ENCODE data around the gene GRIP2.

Gene GRIP2

DNA sequence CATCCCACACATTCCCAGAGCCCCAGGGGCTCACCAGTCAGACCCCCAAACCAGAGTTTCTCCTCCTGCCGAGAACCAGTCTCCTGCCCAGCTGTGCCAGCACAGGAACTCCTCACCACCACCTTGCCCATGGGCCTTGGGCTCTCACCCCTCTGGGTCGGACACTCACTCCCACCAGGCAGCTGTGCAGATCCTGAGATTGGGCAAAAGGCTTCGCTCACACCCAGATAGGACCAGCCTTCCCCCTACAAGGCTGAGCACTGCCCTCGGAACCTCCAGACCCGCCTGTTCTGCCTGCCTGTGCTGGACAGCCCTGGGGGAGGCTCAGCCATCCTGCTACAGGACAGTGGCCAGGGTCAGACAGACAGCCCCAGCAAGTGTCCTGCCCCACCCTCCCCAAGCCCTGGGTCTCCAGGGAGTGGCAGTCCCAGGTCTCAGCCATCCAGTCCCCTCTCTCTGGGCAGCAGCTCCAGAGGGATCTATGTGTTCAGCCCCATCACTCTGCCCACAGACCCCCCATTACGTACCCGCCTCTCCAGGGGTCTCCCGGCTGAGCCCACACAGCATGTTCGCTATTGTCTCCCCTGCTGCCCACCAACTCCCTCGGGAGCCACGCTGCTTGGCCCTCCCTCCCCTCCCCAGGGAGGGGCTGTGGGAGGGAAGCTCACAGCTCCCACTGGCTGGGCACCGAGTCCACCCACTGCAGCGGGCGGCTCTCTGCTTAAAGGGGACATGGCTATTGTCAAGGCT is at the start of gene GRIP2:
GRIP2 (minus strand) TSS at position 601 of the 750 bp plus-strand sequence; CDS start at position 567, 34 bp downstream.
- no peak for DNase-seq

DNA sequence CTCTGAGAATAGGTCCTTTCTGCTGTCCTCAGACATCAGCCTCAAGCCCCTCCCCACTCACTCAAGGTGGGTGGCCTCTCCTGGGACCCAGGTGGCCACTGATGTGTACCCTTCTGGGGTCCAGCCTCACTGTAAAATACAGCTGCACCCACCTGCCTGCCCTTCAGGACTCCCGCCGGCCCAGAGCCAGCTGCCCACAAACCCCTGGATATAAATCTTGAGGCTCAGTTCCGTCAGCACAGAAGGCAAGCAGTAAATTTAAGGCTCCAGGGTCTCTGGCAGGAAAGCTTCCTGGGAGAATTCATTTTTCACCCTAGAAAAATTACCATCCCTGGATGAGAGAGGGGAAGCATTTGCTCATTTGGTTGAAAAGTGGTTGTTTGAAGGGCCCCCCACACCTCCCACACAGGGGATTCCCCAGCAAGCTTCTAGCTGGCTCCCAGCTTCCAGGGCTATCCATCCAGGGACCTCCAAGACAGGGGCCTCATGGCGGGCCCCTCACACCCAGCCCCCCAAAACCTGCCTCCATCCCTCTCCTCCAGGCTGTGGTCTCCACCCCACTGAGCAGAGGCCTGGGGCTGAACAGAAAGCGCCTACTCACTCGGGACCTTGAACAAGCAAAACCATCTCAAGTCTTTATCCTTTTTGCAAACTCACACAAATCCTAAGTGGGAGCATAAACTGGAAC is 48.4 kb upstream of the GRIP2 start:
- DNase-seq = no peak

DNA sequence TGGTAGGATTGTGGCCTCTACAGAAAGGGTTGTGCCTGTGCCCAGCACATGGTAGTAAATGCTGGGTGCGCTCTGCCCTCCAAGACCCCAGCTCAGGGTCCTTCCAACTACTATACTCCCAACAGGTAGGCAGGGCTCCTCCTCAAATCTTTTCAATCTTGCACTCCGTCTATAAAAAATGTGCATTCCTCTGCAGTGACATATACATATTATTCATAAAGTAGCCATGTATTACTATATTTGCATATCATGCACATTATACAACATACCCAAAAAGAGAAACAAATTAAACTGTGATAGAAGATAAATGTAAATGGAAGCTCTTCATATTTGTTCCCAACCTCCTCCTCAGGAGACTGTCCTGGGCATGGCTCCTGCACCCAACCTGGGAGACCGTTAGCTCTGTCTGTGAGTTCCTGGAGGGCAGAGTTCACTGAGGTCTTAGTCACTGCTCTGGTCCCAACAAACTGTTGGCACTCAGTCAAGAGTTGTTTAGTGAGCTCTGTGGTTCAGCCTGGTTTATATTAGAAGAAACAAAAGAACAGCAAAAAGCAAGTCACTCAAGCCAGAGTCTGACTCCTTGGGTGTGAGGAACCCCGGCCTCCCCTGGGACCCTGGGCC is 47.7 kb upstream of the GRIP2 start:
- no peak for DNase-seq

DNA sequence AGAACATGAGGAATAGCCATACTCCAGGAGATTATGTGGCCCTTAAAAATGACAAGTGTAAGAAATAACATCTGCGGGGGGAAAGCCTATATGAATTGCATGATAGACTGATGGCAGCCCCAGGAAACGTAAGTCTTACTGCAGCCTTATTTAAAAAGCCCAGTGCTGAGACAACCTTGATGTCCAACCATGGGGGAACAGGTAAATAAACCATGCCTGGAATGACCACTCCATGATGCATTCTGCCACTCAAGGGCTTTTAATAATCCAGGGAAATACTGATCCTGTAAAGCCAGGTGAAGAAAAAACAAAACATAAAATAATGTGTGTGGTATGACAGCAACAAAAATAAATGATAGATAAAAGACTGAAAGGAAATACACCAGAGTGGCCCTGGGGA is 46.5 kb upstream of the GRIP2 start:
- DNase-seq = no peak

DNA sequence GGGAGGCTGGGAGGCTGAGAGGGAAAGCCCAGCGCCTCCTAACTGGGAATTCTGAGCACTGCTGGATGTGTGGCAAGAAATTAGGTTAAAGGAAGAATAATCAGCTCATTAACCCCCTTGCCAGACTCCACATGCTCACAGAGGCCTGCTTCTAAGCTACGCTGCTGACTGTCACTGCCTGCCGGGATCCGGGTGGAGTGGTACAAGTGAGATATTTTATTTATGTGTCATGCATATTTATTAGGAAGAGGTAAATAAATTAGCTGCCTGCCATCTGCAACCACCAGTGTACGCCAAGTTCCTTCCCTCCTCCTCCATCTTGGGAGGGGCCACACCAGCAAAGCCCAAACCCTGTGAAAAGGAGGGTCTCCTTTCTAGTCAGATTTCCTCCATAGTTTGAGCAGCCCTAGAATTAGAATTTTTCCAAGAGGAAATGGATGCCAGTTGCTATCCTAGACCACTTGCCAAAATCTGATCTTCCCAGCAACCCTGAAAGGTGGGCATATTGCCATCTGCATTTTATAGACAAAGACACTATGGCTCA is 43.5 kb upstream of the GRIP2 start:
- DNase-seq = no peak

DNA sequence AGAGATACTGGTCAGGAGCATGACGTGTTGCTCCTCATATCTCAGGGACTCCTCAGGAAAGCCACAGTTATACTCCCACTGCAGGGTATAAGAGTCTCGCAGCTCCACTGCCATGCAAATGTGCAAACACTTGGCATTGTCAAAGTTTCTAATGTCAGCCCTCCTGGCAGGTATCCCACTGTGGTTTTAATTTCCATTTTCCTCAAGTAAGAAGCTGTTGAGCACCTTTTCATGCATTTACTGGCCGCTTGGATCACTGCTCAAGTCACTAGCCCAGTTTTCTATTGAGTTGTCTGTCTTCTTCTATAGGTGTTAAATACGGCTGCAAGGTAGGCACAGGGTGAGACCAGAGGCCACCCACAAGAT is 41.9 kb upstream of the GRIP2 start:
- no peak for DNase-seq

DNA sequence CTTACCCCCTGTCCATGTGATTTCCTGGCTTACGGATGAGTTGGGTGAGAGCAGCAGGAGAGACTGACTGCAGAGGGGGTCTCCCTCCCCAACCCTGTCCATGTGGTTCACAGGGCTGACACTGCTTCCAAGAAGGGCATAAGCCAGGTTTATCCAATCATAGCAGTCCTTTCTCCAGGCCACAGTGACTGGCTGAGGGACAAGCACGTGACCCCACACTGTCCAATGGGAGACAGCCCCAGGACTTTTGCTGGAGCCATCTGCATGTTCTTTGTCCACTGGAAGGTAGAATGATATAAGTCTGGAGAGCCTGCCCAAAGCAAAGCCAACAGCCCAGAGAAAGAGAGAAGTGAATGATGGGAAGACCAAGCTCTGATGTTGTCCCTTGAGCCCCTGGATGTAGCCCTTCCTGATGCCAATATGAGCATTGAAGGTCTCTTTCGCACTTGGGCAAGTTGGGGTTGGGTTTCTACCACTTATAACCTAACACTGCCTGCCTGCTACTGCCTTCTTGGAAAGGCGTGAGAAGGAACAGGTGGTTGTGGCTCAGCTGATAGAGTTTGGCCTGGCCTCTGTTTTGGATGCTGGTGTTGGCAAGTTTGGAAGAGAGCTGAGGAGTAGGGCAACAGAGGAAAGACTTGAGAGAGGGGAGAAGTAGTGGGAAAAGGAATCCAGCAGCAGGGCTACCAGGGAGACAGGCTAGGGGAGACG is 41.3 kb upstream of the GRIP2 start:
- DNase-seq = no peak

DNA sequence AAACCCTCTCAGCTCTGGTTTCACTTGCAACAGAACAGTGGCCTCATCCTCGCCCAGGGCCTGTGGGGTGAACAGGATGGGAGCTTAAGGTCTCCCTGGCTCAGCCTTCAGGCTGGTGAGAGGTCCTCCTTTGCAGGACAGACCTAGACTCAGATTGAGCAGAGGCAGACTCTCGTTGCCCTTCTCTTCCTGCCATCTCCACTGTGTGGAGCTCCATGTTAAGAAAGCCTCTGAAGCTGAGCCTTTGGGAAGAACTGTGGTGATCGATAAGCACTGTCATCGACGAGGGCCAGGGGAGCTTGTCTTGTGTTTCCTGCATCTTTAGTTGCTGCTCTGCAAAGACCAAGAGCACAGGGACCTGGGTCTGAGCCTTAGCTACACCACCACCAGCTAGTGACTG is 37.8 kb upstream of the GRIP2 start:
- no peak for DNase-seq

DNA sequence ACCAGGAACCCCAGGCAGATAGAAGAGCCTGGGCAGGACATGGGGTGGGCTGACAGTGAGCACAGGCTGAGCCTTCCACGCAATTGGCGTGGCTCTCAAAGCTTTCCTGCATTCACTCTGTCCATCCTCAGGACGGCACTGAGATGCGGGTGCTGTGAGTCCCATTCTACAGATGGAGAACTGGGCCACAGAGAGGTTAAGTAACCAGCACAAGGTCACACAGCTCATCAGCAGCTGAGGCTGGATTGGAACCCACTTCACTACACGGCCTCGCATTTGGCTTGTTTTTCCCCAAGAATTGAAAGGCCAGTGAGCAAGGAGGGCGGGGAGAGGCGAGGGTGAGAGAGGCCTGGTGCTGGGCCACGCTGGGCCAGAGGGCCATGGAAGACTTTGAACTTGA is 36.0 kb upstream of the GRIP2 start:
- DNase-seq = no peak

DNA sequence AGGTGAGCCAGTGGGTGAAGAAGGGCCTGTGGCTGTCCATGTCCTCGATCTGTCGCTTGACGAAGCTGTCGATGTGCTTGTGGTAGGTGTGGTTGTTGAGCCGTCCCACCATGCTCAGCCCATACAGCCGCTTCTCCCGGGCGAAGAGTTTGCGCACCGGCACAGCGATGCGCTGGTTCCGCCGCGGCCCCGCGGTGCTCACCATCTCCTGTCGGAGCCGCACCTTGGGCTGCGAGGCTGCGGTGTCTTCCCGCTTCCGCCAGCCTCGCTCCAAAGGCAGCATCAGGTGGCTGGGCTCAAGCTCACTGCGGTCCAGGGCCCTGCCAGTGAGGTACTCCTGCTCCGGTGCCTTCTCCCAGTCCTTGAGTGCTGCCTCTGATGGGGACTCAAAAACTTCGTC is 34.0 kb upstream of the GRIP2 start:
- DNase-seq = no peak

DNA sequence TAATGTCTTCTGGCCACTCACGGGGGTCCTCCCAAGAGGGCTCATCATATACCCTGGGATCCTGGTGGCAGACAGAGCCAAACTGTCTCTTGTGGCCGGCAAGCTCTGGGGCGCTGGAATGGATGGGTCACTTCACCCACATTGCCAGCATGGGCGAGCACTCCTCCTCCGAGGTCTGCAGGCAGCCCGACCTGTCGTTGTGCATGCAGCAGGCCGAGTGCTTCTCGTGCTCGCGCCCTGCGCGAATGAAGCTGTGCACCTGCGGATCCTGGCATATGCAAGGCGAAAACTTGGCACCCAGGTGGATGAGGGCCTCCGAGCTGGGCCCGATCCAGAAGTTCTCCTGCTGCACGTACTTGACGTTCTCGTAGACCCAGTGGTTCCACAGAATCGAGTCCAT is 33.6 kb upstream of the GRIP2 start:
- no peak for DNase-seq

DNA sequence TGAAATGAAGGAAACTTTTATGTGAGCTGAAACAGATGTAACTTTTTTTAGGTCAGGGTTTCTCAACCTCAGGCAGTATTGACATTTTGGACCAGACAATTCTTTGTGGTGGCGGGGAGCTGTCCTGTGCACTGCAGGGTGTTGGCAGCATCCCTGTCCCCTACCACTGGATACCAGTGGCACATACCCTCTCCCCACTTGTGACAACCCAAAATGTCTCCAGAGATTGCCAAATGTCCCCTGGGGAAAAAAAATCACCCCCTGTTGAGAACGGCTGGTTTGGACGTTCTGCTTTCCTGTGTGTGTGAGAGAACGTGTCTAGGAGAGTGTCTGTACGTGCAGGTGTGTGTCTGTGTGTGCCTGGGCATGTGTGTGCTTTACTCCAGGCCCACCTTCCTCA is 30.7 kb upstream of the GRIP2 start:
- DNase-seq = no peak

DNA sequence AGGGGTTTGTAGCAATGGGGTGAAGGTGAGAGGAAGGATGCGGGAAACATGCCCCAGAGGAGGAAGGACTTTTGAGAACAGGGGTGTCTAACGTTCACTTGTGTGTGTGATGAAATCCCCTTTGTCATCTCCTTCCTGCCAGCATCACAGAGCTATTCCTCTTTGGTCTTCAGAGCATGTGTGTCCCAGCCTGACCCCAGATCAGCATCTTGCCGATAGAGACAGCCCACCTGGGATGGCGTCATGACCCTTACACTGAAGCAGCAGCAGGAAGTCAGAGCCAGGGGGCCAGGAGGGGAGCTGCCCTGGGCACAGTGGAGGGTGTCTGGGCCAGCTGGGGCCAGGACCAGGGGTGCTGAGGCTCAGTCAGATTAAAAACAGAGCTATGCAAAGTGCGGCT is 29.9 kb upstream of the GRIP2 start:
- no peak for DNase-seq

DNA sequence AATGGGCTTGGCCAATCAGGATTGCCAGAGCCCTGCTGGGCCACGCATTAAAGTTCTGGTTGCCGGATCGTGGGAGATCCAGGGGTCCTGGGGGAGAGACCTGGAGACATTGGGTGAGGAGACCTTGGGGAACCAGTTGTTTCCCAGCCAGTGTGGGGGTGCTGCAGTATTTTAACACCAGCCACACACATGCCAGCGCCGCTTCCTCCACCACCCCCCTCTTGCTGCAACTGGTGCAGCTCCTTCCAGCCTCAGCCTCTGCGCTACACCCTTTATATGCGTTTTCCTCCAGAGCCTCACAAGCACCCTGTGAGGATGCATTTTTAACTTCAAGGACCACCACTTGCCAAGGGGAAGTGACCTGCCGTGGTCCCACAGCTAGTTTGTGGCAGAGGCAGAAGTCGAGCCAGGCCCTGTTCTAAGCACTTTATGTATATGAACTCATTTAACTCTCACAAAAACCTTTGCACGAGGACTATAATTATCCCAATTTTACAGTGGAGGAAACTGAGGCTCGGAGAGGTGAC is 29.4 kb upstream of the GRIP2 start:
- no peak for DNase-seq

DNA sequence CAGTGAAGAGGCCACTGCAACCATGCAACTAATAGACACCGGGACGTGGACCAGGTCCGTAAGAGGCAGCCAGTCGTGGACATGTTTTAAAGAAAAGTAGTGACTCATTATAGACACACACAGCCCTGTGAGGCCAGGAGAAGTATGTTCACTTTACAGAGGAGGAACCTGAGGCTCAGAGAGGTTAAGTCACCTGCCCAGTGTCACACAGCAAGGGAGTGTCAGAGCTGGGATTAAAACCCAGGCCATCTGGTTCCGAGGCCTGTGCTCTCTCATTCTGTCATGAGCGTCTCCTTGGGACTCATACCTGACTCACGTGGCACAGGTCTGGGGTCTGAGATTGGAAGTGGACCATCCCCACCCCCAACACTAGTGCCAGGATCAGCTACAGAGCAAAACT is 28.1 kb upstream of the GRIP2 start:
- DNase-seq = no peak

DNA sequence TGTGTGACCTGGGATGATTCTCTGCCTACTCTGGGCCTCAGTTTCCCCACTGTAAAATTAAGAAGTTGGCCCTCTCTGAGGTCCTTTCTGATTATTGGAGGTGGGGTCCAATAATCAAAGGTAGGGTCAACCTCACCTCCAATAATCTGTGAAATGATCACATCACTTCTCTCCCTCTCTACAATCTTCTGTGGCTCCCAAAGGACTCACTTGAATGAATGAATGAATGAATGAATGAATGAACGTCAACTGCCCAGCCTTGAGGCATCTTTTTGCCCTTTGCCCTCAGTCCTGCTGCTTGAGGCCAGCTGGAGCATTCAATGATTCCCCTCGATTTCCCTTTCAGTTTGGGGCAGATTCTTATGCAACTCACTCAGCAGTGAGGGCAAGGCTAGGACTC is 26.7 kb upstream of the GRIP2 start:
- DNase-seq = no peak

DNA sequence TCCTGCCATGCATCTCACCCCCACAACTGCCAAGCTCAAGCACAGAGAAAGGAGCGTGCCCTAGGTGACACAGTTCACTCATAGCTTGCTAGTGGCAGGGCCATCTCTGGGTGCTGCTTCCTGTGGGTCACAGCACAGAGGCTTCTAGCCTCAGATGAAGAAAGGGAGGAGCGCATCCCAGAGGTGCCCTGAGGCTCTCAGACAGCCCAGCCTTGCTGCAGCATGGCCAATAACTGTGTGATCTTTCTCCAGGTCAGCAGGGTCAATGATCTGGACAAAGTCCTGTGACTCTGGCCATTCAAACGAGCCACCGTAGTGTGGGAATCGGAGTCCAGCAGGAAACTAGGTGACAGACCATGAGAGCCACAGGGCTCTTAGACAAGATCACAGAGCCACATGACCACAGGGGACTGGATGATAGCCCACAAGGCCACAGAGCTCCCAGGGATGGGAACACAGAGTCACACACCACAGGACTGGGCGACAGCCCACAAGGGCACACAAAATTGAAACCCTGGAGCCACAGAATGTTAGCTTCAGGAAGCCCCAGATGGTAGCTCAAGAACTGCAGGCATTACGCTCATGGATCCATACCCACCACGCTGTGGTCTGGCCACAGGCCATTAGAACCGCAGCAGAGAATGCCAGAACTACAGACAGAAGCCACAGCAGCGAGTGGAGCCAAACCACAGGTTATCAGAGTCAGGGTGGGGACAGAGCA is 25.9 kb upstream of the GRIP2 start:
- no peak for DNase-seq

DNA sequence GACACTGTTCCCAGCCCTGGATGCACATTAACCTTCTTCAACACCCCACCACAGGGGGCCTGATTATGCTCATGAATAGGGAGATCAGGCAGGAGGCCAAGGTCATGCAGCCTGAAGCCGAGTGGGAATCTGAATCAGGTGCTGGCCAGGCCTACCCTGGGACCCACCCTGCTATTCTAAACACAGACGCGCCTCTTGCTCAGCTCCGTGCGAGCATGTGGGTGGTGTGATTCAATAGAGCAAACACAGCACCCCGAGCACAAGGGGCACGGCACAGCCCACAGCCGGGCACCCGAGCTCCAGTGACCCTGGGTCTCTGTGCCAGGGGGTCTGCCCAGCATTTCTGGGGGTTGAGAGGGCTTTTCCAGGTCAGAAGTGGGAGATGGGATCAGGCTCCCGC is 24.6 kb upstream of the GRIP2 start:
- peak in 2 of 56 donors; percentile 10 to 41 for DNase-seq

DNA sequence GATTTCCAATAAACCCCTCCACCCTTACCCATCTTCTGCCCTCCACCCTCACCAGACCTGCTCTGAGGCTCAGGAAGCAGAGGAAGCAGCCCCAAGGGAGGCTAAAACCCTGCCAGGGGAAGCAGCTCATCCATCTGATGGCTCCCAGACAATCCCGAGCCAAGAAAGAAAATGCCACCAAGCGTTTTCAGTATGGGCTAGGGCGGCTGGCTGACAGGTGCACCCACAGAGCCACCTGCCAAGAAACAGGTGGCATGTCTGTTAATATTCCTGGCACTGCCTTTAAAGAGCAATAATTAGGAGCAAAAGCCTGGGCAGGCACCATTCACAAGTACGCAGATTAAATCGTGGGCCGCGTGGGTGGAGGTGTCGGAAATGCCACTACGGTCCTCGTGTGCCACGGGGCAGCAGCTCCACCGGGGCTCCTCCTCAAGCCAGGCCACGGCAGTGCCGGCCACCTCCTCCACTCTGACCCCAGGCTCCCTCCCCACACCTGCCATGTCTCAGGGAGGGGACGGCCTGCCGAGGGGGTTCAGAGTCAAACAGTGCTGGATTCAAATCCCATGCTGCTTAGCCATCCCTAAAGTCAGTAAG is 23.9 kb upstream of the GRIP2 start:
- DNase-seq = peak in 1 of 56 donors; percentile 6

DNA sequence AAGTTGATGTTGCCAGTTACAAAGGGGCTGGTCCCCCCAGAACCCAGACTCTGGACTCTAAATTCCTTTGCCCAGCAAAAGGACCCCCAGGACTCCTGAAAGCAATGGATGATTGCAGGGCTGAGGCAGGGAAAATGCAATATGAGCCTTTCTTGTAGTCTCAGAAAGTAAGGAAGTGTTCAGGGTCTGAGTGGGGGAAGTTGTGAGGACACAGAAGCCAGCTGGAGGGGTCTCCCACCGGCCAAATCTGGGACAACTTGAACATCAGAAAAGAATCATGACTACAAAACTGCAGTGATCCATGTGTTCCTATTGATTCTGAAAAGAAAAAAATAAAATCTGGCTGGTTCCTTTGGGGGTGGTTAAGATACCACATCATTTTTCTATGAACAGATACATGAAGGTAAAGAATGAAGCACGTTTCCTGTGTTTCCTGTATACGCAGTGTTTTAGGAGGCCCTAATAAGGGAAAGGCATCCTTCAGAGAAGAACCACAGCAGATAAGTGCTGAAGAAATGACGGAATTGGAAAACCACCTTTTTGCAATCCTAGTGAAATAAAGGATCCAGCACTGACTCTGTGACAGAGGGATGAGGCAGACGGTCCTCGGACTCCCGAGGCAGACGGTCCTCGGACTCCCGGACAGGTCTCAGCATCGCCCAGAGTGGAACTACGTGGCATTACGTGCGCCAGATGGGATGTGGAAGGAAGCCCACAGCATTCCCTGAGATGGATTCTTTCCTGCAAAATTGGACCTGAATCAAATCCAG is 22.2 kb upstream of the GRIP2 start:
- DNase-seq = no peak
